ENCODE data around the gene PLXNB2.
"Not testable (repeated sequence)": the region's sequence is repeated elsewhere in the genome, so short reads cannot be mapped to it uniquely, and the experiment has no call there.

PLXNB2 gene

DNA sequence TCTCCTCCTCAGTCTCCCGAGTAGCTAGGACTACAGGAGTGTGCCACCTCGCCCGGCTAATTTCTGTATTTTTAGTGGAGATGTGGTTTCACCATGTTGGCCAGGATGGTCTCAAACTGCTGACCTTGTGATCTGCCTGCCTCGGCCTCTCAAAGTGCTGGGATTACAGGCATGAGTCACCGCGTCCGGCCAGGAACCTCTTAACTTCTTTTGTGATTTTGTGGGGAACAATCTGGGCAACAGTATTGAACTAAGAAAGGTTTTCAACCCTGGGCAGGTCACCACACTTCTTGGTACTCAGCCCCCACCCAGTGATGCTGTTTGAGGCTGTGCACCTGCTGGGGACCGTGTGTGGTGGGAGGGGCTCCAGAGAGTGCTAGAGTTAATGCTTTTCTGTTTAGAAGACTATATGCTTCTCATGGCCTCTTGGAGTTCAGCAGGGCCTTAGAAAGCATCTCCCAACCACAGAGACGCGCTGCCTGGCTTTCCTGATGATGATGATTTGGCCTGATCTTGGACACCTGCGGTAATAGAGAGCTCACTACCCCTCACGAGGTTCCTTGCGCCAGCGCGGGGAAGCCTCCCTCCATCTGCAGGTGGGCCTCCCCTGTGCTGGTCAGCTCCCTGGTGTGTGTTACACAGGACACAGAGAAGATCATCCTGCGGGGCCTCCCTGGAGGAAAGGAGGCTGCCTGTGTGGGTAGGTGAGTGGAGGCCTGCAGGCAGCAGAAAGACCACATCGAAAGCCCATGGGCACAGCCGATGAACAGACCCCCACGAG is 18.2 kb upstream of the PLXNB2 start:
- no peak for DNase-seq

DNA sequence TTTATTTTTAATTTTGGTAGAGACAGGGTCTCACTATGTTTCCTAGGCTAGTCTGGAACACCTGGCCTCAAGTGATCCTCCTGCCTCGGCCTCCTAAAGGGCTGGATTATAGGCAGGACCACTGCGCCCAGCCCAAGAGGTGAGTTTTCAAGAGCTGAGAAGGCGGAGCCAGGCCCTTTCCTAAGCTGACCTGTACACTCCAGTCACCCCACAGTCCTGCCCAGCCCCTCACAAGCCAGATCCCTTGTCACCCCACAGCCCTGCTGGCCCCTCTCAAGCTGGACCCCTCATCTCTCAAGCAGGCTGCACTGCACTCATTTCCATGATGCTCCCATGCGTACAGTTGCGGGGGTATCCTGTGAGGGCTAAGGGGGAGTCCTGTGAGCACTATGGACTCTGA is 16.5 kb upstream of the PLXNB2 start:
- DNase-seq = no peak

DNA sequence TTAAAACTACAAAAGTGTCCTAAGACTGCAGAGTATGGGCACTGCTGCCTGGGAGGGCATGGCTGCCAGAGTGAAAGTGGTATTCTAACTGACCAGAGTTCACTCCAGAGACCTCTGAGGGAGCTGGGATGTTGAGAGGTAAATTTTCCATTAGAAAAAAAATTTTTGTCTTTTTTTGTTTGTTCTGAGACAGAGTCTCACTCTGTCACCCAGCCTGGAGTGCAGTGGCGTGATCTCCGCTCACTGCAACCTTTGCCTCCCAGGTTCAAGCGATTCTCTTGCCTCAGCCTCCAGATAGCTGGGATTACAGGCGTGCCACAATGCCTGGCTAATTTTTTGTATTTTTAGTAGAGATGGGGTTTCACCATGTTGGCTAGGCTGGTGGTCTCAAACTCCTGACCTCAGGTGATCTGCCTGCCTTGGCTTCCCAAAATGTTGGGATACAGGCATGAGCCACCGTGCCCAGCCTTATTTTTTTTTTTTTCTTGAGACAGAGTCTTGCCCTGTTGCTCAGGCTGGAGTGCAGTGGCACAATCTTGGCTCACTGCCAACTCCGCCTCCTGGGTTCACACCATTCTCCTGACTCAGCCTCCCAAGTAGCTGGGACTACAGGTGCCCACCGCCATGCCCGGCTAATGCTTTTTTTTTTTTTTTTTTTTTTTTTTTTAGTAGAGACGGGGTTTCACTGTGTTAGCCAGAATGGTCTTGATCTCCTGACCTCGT is 15.1 kb upstream of the PLXNB2 start:
- DNase-seq = not testable (repeated sequence)

DNA sequence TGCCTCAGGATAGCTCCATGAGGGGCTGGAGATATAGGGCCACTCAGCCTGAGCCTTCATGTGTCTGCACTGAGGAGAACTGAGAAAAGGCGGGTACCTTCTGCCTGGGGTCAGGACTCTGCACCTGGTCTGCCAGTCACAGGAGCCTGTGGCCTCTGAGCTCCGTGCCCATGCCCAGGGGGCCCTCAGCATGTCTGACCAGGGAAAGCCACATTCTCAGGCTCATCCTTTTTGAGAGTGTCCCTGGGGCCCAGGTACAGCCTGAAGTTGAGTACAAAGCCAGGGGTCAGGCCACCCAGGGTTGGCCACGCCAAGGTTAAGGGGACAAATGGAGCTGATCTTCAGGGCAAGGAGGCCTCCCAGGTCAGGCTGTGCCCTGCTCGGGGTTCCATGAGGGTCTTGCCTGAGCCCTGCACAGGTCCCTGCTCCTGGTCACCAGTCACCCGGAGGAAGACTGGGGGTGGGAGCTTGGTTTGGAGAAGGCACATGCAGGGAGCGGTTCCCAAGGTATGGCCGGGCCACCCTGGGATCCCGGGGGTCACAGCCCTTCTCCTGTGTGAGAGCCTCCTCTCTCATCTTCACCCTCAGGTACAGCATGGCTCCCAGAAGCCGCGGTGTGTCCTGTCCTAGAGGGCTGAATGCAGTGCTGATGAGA is 13.4 kb upstream of the PLXNB2 start:
- no peak for DNase-seq

DNA sequence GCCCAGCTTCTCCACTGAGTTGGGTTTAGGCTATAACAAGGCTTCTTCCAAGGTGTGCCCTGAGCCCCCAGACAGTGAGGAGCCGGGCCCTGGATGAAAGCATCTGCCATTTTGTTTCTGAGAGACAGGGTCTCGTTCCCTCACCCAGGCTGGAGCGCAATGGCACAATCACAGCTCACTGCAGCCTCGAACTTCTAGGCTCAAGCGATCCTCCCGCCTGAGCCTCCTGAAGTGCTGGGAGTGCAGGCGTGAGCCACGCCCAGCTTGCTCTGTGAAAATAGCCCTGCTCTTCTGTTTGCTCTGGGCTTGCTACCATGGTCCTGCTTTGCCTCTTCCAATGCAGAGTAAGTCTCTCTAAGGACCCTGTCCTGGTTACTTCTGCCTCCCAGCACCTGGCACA is 12.7 kb upstream of the PLXNB2 start:
- no peak for DNase-seq

DNA sequence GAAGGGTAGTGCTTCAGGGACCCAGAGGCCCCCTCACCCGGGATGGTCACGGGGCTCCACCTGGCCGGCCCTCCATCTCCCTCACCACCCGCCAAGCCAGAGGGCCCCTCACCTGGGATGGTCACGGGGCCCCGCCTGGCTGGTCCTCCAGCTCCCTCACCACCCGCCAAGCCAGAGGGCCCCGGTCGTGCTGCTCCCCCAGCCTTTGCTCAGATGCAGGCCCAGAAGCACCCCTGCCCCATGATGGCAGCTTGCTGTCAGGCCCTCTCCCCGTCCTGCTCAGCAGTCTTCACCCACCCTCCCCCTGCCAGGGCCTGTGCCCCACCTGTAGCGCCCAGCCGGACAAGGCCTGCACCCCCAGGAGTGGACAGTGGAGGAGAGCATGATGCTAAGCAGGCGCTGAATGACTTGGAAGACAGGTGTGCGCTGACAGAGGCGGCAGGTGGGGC is 12.1 kb upstream of the PLXNB2 start:
- DNase-seq = no peak

DNA sequence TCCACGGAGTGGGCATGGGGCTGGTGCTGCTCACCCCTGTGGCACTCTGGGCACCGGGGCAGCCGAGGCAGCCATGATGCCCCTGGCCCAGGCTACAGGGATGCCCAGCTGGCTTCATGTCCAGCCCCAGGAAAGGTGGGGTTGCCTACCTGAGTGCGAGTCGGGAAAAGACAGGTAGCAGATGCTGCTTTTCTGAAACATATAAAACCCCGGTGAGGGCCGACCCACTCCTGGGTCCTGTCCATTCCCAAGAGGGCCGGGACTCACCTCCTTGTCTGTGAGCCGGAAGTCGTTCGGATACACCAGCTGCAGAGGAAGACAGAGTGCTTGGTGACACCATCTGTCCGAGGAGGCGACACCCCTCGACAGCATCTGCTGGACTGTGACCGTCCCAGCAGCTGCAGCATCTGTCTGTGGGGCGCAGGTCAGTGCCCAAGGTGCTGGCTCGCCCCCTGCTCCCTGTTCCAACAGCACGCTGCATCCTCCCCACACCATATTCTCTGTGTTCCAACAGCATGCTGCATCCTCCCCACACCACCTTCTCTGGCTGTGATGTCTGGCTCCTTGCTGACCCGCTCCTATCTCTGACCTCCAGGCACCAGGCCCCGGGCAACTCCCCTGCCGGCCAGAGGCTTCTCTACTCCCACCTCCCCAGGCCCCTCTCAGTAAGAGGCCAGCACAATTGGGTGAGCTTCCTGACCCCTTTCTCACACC is 11.4 kb upstream of the PLXNB2 start:
- no peak for DNase-seq

DNA sequence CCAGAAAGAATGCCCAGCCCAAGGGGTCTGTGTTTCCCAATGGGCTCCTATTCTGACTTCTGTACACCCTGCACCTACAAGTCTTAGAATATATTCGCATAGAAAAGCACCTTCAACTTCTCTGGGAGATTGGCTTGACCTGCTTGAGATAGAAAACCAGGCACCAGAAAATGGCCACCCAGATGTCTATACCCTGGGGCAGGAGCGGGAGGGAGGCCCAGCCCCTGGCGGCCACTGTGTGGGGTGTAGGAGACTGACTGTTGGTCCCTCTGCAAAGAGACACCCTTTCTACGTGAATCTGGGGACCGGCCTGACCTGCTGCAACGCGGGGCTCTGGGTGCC is 10.9 kb upstream of the PLXNB2 start:
- DNase-seq = no peak

DNA sequence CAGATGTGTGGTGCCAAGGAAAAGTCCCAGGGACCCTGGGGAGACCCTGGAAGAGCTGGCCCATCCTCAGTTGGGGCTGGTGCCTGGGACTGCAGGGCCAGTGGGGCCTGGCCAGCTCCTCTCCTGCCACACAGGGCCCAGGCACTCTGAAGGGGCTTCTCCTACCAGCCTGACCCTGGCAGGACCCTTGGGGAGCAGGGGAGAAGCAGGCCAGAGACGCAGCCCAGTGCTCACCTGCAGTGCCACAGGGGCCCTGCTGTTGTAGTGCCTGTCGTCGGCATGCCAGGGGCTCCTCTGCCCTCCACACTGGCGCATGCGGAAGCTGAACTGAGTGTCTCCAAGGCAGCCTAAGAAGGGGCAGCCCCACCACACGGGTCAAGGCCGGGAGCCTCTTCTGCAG is 10.2 kb upstream of the PLXNB2 start:
- DNase-seq = no peak

DNA sequence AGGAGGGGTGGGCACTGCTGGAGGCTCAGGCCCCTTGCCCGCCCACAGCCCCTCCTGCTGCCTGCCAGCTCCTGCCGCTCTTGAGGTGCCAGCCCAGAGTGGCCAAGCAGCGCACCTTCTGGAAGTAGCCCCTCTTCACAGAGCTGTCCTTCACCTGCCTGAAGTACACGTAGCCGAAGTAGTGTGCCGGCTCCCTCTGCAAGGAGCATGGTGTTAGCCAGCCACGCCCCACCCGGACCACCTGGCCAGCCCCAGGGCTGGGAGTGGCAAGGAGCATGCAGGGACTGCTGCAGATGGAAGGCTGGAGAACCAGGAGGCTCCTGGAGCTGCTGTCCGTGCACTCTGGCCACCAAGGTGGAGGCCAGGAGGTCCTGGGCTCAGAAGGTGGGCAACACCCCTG is 9.7 kb upstream of the PLXNB2 start:
- DNase-seq = no peak

DNA sequence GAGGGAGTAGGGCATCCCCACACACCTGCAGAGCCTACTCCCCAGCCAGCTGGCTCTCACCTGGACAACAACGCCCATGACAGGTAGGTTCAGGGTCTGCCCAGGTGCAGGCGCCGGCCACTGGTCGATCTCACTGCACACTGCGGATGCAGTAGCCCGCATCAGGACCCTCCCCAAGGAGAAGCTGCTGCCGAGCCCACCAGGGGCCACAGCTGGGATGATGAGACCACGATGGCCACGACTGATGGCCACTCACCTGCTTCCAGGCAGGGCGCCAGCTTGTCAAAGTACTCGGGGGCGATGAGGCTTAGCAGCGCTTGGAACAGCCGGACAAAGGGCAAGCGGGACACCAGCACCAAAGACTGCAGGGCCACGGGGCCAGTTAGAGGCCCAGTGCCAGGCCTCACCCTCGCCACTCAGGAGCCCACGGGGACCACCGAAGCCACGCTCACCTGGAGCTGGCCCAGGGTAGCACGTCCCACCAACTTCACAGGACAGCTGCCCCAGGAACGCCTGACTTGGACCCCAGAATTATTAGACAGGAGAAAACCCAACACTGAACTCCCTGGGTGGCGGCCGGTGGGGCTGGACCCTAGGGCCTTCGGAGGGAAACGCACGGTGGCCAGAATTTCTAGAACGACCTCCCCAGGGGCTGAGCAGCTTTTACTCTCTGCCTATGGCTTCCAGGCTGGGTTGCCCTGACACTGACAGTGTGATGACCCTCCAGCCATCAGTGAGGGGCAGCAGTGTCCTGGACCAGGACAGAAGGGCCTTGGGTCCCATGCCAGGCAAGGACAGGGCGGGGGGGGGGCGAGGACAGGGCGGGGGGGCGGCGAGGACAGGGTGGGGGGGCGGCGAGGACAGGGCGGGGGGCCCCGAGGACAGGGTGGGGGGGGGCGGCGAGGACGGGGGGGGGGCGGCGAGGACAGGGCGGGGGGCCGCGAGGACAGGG is 8.9 kb upstream of the PLXNB2 start:
- DNase-seq = no peak

DNA sequence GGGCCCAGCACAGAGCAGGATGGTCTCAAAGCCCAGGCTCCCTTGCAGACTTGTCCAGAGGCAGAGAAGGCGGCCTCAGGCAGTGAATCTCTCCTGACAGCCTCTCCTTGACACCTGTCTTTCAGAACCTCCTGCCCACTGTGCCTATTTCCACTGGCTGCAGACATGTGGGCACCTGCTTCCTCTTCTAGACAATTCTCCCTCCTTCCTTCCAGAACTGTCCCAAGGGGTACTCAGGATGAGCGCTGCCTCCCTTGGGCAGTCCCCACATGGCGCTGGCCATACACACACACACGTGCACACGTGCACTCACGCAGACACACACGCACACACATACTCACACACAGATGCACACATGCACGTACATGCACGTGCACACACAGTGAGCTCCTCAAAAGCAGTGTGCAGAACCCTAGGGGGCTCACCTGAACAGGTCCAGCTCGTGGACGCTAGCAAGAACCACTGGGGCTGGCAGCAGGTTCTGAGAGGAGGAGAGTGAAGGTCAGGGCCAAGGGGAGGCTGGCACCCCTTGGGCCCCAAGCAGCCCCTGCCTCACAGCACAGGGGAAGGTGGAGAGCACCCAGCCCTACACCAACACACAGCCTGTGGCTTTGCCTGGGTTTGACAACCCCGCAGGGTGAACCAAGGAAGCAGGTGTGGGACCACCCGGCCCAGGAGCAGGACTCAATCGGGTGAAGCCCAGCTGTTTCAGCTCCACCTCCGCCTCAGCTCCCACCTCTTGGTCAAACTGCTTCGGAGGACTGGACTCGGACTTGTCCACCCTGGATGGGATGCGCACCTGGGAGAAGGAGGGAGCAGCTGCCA is 8.1 kb upstream of the PLXNB2 start:
- DNase-seq = no peak

DNA sequence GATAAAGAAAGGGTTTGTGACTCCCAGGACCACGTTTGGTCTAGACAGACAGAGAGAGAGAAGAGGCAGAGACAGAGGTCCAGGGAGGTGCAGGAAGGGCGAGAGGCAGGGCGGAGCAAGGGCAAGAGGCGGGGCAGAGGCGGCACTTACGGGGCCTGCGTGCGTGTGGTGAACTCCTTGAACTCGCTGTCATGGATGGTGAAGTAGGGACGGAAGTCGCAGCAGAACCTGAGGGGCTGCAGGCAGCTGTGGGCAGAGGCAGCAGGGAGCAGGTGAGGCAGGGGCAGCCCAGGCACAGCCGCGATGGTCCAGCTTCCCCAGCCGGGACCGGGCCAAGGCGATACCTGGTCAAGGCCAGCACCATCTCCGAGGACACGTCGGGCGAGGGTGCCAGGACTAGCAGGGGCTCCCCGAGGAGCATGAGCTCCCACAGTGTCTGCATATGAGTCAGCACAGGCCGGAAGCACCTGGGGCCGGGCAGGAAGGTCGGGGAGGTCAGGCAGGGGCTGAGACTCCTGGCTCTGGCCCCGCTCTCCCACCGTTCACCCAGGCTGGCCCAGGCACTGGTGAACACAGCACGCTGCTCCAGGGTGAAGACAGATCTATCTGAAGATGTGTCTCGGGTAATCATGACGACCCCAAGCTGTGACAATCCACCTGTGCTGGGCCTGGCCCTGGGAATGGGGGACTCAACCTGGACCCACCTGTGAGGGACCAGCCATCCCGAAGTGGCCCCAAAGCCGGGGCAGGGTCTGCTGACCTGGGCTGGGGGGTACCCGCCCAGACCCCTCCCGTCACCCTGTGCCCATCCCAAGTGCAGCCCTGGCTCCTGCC is 7.2 kb upstream of the PLXNB2 start:
- peak; percentile 82 for DNase-seq

DNA sequence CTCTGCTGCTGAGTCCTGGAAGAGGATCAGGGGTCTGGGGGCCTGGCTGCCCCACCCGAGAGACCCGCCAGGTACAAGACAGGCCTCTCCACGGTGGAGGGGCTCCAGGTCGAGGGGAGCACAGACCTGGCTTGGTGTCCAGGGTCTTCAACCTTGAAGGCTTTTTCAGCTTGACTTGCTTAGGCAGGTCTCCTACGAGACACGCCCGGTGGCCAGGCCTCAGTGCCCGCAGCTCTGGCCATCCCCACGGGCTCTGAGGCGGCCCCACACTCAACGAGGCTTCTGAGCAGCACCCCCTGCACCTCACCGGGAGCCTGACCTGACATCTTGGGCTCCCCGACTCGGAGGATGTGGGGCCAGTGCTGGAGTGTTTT is 6.6 kb upstream of the PLXNB2 start:
- no peak for DNase-seq

DNA sequence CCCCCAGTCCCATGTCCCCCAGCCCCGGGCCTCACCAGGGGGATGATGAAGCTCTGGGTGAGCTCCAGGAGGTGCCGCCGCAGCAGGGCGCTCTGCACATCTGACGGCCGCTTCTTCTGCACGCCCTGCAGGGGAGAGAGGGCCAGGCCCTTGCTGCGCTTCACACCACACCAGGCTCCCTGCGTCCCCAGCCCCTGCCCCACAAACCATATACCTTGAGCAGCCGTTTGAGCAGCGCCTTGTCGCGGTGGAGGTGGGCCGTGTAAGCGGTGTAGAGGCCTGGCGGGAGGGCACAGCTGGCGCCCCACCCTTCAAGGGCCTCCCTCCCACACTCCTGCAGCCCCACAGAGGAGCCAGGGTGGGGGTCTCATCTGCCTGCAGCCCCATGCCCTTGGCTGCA is 6.2 kb upstream of the PLXNB2 start:
- no peak for DNase-seq

DNA sequence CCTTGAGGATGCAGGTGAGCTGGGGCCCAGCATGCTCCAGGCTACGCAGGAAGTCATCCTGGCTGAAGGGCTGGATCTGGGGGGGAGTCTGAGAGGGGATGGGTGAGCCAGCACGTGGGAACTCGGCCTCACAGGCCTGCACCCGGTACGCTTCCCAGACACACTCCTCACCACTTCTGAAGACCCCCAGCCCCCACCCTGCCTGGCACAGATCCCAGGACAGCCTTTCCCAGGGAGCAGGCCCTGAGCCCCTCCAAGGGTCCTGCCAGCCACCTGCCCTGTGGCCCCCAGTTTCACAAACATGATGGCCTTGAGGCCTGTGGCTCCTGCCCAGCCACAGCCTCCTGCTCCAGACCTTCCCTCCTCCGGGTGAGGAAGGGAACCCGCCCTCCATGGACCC is 5.6 kb upstream of the PLXNB2 start:
- no peak for DNase-seq

DNA sequence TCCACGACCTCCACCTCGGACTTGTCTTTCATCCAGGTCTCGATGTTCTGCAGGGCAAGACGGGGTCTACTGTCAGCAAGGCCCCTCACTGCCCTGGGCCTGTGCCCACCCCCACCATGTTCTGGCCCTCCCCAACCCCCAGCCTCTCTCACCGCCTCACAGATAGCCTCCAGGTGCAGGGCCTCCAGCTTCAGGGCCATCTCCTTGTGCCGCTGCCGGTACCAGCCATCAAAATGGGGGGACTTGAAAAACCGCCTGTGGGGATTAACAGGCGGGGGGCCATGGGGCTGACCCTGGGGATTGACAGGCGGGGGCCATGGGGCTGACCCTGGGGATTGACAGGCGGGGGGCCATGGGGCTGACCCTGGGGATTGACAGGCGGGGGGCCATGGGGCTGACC is 4.9 kb upstream of the PLXNB2 start:
- DNase-seq = no peak

DNA sequence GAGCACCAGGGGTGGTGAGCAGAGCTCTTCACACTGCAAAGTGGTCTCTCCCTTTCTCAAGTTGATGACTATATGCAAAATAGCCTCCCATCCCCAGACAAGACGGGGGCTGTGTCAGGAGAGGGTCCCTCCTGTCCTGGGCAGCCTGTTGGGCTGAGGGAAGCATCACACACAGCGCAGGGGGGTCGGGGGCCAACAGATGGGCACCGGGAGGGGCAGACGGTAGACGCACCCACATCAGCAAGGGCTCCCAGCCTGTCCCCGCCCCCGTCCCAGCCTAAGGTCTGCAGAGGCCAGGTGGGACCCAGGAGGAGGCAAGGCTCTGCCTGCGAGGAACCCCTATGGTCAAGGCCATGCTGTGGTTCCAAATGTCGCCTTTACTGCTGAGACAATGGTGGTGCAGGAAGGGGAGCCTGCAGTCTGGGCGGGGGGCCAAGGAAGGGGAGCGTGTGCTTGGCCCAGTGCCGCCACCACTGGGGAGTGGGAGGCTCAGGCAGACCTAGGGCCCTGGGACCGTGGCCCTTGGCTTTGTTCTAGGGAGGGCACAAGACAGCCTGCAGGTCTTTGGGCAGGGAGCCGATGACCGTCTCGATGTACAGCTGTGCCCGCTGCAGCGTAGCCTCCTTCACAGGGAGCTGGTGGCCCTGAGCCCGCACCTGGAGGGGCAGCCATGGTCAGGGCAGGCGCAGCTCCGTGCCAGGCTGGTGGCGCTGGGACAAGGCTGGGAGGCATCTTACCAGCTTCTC is 4.3 kb upstream of the PLXNB2 start:
- DNase-seq = no peak

DNA sequence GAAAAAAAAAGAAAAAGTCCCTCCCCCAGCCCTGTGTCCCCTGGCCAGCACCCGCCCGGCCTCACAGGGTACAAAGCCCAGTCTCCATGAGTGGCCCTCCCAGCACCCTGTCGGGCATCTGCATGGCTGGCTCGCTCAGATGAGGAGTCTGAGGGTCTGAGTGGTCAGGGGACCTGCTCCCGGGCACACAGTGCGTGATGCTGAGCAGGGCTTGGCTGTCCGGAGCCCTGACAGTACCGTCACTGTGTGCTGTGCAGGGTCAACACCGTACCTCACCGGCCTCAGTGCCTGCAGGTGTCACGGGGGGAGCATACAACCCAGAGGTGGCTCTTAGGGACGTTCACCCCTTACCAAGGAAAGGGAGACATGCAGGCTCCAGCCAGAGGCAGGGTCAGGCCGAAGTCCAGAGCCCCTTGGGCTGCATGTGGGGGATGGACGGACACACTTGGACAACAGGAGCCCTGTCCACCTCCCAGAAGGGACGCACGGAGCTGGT is 3.6 kb upstream of the PLXNB2 start:
- no peak for DNase-seq
